Measurements from ENCODE around the gene GBX1.

GRCh38 chr7:151118108-151119054 lies 49.1 kb downstream of the GBX1 start:
- TF ChIP-seq CTCF (IDR thresholded peaks at IDR 0.05) (no peak), POLR2AphosphoS5 (IDR thresholded peaks at IDR 0.05) (no peak), POLR2A (IDR thresholded peaks at IDR 0.05) (no peak)

Data from breast epithelium (tissue), 3 donors.